GM18498 (cell line): ENCODE results near the gene ZNF445.
"Not testable (repeated sequence)": the region's sequence is repeated elsewhere in the genome, so short reads cannot be mapped to it uniquely, and the experiment has no call there.

Experiments used
- ATAC-seq: cut with Tn5 transposase; IDR thresholded peaks from one replicate; pipeline ENCODE4 v1.9.1; 2021; ENCODE audit warnings: mild to moderate bottlenecking, moderate library complexity; ENCODE audit not compliant: unreplicated experiment

Gene ZNF445

GRCh38 chr3:44477312-44478030 lies at the start of gene ZNF445:
Gene ZNF445 (minus strand): TSS chr3:44477670. CDS start chr3:44455549, 22,121 bp downstream.
- ATAC-seq: peak; percentile 91

GRCh38 chr3:44525060-44525459 lies 47.6 kb upstream of the ZNF445 start:
- no peak for ATAC-seq

- no peak for ATAC-seq
Observed at GRCh38 chr3:44522494-44522933, 45.0 kb upstream of the ZNF445 start.

- ATAC-seq: no peak
Observed at GRCh38 chr3:44521721-44522120, 44.3 kb upstream of the ZNF445 start.

- ATAC-seq: no peak
Observed at GRCh38 chr3:44518782-44519156, 41.3 kb upstream of the ZNF445 start.

GRCh38 chr3:44516230-44516629 lies 38.8 kb upstream of the ZNF445 start:
- no peak for ATAC-seq

GRCh38 chr3:44513513-44513912 lies 36.0 kb upstream of the ZNF445 start:
- no peak for ATAC-seq

GRCh38 chr3:44511238-44511566 lies 33.7 kb upstream of the ZNF445 start:
- ATAC-seq: no peak

GRCh38 chr3:44510000-44510368 lies 32.5 kb upstream of the ZNF445 start:
- peak; percentile 54 for ATAC-seq

GRCh38 chr3:44509393-44509921 lies 32.0 kb upstream of the ZNF445 start:
- no peak for ATAC-seq

GRCh38 chr3:44506961-44507360 lies 29.5 kb upstream of the ZNF445 start:
- ATAC-seq: no peak

GRCh38 chr3:44506556-44506955 lies 29.1 kb upstream of the ZNF445 start:
- no peak for ATAC-seq

- ATAC-seq: no peak
Observed at GRCh38 chr3:44504566-44504965, 27.1 kb upstream of the ZNF445 start.

GRCh38 chr3:44503178-44503577 lies 25.7 kb upstream of the ZNF445 start:
- ATAC-seq: not testable (repeated sequence)

- no peak for ATAC-seq
Observed at GRCh38 chr3:44501971-44502370, 24.5 kb upstream of the ZNF445 start.

GRCh38 chr3:44499899-44500168 lies 22.4 kb upstream of the ZNF445 start:
- not testable (repeated sequence) for ATAC-seq

- ATAC-seq: no peak
Observed at GRCh38 chr3:44499149-44499898, 21.9 kb upstream of the ZNF445 start.

GRCh38 chr3:44495636-44496415 lies 18.4 kb upstream of the ZNF445 start:
- ATAC-seq: no peak

- no peak for ATAC-seq
Observed at GRCh38 chr3:44492496-44492895, 15.0 kb upstream of the ZNF445 start.

- ATAC-seq: no peak
Observed at GRCh38 chr3:44482721-44483120, 5.3 kb upstream of the ZNF445 start.

GRCh38 chr3:44478606-44479094 lies 1.2 kb upstream of the ZNF445 start:
- ATAC-seq: no peak

- ATAC-seq: no peak
Observed at GRCh38 chr3:44478055-44478468, 592 bp upstream of the ZNF445 start.
